HG03520 (cell line): Measurements from ENCODE around the gene TRAPPC12.
"Not testable (repeated sequence)": the region's sequence is repeated elsewhere in the genome, so short reads cannot be mapped to it uniquely, and the experiment has no call there.

Experiments
- ATAC-seq: cut with Tn5 transposase; IDR thresholded peaks from one replicate; pipeline ENCODE4 v1.9.1; 2021; ENCODE audit warnings: mild to moderate bottlenecking, moderate library complexity; ENCODE audit not compliant: unreplicated experiment

Gene TRAPPC12

DNA sequence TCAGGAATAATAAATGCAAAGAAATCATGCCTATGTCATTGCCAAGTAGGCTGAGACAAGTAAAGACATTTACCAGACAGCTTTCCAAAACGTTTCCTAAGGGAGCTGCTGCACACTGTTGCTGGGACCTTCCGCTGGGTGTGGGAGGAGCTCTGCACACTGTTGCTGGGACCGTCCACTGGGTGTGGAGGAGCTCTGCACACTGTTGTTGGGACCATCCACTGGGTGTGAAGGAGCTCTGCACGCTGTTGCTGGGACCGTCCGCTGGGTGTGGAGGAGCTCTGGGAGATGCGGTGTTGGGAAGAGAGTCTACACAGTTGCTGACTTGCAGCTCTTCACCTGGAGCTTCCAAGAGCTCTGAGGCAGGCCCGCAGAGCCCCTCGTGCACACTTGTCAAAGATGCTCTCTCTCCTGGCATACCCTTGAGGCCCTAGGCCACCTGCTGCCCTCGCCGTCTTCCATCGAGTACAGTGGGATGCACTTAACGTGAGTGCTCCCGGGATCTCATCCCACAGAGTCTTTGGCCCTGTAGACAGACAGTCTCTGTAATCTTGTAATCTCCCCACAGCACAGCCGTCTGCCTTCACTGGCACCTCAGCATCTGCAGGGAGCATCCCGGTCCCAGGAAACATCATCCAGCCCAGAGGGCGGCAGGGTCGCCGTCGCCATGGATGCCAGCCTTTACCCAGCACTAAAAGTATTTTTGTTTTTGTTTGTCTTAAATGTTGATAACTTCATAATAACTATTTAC, 51.4 kb downstream of the TRAPPC12 start:
- ATAC-seq, result no peak

- ATAC-seq, result no peak
These were observed 52.6 kb downstream of the TRAPPC12 start for GRCh38 chr2:3432067-3432466.

DNA sequence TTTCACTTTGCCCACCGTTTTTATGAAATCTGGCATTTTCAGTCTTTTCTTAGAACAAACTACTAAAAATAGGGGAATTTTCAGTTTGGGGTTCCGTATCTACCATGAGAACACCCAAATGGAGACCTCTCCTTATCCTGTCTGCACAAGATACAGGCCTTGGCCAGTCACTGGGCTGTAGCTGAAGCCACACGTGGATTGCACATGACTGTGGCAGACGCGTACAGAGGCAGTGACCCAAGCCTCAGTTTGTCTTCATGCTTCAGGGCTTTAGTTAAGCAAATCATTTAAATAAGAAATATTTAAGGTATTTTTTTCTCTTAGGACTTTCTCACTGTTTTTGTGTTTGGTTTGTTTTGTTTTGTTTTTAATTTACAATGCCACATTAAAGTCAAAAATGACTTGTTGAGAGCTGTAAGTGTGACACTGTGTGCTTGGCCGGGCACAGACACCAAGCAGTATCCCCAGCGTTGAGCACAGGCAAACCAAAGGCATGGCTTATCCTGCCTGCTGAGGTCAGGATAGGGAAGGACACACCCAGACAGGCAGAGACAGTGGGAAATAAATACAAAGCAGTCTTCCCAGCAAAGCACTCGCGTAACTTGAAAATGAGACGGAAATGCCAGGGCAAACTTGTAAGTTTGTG, 53.3 kb downstream of the TRAPPC12 start:
- ATAC-seq, result no peak

DNA sequence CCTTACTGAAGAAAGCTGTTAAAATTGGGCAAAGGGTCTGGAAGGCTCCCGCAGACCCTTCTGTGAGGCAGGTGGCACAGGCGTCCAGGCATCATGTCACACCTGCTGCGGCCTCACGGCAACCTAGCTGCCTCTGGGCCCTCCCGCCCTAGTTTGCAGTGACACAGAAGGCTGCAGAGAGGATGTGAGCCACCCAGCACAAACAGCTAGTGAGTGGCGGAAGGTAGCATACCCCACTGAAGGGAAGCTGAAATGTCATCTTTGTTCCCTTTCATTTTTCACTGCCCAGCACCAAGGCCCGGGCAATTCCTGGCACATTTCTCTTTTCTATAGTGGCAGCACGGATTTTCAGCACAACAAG, 53.8 kb downstream of the TRAPPC12 start:
- no peak for ATAC-seq

- no peak for ATAC-seq
These were observed 54.4 kb downstream of the TRAPPC12 start for GRCh38 chr2:3433776-3434400.

DNA sequence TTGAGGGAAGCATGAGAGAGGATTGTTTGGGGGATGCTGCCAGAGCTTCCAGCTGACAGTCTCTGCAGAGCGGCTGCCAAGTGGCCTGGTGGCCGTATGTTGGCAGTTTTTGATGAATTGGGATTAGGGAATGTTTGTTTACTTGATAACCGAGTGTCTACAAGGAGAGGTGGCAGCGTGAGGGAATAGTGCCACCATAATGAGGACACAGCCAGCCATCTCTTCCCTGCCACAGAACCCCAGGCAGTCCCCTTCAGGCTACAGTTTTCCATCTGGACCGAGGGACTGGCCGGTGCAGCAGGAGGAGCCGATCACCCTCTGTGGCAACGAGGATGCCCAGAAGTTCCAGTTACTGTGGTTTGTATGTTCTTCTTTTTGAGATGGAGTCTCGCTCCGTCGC, 55.2 kb downstream of the TRAPPC12 start:
- no peak for ATAC-seq

DNA sequence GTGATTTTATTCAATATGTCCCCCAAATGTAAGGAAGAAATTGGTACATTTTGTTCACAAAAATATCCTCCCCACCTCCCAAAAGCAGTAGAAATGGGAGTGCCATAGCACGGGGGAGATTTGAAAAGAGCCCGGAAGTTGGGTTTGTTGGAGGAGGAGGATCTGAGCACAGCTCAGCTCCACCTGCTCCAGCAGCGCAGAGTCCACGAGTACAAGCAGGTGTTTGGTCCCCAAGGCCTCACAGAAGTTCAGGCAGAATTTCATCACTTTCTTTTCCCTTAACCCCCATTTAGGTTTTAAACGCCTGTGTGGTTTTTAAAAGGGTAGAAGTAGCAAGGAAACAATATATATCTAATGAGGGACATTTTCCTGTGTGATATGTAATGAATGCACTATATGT, 56.0 kb downstream of the TRAPPC12 start:
- no peak for ATAC-seq

DNA sequence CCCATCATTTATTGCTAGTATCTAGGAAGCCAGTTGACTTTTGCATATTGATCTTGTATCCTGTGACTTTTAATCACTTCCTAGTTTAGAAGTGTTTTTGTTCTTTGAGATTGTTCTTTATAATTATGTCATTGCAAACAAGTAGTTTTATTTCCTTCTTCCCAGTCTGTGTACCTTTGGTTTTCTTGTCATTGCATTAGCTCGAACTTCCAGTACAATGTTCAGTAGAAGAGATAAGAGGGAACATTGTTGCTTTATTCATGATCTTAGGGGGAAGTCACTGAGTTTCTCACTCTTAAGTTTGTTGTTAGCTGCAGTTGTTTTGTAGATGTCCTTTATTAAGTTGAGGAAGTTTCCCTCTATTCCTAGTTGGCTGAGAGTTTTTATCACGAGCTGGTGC, 61.0 kb downstream of the TRAPPC12 start:
- no peak for ATAC-seq

DNA sequence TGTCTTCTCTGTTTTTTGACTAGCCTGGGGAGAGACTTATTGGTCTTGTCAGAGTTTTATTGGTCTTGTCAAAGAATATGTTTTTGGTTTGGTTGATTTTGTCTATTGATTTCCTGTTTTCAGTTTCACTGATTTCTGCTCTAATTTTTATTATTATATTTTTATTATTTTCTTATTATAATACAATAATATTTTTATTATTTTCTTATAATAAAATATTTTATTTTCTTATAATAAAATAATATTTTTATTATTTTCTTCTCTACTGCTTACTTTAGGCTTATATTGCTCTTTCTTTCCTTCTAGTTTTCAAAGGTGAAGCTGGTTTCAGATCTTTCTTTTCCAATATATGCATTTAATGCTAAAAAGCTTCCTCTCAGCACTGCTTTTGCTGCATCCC, 62.0 kb downstream of the TRAPPC12 start:
- ATAC-seq, result no peak

GRCh38 chr2:3442185-3442584, 62.7 kb downstream of the TRAPPC12 start:
- peak; percentile 60 for ATAC-seq

GRCh38 chr2:3443083-3443482, 63.6 kb downstream of the TRAPPC12 start:
- no peak for ATAC-seq

DNA sequence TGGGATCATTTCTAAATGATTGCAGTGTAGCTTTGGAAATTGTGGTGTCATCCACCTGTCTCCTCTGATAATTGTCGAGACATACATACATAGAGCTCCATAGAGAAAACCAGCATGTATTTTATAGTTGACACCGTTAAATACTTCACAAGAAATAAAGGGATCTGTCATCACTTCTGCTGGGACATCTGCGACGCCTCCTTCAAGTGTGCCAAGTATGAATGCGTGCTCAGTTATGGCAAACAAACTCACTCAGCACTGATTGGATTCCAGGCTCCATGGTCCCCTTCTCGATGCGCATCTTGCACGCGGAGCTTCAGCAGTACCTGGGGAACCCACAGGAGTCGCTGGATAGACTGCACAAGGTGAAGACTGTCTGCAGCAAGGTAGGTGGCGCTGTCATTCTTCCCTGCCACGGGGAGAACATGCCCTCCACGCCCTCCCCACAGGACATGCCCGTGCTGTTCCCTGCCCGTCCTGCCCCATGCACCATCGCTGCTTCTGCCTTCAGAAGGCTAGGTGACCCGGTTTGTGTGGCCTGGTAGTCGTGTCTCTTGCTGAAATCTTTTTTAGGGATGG, 64.1 kb downstream of the TRAPPC12 start:
- no peak for ATAC-seq

DNA sequence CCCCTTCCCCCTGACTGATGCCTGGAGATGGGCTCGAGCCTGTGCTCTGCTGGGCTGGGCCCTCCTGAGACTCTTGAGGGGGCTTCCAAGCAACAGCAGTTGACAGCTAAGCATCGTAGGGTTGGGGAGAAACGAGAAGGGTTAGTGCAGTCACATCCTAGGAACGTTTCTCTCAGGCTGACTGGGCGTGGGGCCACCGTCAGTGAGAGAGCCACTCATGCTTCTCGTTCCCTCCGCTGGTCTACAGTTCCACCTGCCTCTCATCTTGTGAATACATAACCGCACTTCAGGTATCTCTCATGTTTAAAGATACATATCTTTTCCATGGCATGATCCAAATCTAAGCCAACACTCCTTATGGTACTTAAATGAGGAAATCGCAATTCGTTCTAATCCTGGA, 66.4 kb downstream of the TRAPPC12 start:
- ATAC-seq, result no peak

GRCh38 chr2:3446381-3446780, 66.9 kb downstream of the TRAPPC12 start:
- no peak for ATAC-seq

DNA sequence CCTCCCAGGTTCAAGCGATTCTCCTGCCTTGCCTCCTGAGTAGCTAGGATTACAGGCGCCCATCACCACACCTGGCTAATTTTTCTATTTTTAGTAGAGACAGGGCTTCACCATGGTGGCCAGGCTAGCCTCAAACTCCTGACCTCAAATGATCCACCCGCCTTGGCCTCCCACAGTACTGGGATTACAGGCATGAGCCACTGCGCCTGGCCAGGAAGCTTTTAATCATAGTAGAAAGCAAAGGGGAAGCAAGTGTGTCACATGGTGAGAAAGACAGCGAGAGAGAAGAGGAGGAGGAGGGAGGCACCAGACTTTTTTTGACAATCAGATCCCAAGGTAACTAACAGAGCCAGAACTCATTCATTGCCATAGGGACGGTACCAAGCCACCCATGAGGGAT, 67.7 kb downstream of the TRAPPC12 start:
- ATAC-seq, result not testable (repeated sequence)

DNA sequence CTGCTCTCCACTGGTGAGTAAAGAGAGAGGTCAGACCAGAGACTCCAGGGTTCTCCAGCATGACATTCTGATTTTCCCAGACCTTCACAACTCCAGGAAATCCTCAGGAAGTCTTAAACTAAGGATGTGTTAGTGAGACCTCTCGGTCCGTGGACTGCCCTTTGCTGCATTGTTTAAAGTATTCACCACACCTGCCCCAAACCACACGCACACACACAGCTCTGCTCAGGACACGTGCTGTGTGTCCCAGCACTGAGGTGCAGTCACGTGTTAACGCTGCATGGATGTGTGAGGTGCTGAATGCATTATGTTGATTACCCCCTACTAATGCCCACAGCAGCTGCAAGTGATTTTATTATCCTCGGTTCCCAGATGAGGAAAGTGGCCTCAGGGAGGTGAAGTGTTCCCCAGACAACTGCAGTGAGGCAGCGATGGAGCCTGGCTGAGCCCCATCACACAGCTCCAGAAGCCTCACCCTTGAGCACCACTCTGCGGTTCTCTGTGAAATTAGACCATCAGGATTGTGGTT, 68.4 kb downstream of the TRAPPC12 start:
- no peak for ATAC-seq

DNA sequence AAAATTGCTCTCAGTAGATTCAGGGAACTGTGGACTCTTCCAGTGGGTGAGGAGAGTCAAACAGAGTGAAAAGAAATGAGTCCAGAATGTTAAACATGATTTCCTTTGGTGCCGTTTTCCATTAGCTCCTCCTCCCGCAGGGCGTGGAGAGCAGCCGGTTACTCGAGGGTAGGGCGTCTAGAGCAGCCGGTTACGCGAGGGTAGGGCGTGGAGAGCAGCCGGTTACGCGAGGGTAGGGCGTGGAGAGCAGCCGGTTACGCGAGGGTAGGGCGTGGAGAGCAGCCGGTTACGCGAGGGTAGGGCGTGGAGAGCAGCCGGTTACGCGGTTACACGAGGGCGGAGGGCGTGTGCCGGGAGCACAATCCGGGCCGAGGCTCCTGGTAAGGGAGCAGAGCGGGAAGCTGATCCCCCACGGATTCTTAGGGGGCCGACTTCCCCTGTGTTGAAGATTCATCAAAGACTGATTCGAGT, 69.0 kb downstream of the TRAPPC12 start:
- not testable (repeated sequence) for ATAC-seq

DNA sequence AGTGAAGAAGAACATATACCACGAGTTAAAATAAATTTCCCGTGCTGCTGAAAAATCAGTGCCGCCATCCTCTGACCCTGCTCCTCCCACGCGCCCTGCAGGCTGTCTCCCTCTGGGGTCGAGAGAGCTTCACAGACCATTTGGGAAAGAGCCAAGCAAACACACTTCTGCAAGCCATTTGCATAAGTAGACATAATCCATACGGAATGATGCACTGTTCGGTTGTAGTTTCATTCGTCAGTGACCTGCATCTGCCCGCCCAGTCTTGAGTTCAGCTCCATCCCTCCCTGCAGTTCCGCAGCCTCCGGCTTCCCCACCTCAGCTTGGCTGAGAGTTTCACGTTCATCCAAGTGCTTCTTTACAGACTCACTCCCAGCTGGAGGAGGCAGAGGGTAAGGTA, 69.6 kb downstream of the TRAPPC12 start:
- ATAC-seq, result no peak

DNA sequence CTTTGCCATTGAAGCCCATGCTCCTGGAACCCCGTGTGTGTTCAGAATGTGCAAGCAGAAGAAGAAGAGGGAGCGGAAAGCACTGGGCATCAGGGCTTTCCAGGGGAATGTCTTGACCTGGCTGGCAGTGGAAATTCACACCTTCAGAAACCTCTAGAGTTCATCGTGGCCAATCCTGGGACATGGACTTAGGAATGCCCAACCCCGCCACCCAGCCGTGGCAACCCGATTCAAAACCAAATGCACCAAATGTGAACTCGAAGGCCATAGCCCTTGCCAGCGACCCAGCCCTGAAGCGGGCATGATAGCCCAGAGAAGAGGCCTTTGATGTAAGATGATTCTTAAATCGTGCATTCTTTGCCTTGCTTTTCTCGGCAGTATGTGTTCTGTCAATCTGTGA, 70.4 kb downstream of the TRAPPC12 start:
- ATAC-seq, result no peak

DNA sequence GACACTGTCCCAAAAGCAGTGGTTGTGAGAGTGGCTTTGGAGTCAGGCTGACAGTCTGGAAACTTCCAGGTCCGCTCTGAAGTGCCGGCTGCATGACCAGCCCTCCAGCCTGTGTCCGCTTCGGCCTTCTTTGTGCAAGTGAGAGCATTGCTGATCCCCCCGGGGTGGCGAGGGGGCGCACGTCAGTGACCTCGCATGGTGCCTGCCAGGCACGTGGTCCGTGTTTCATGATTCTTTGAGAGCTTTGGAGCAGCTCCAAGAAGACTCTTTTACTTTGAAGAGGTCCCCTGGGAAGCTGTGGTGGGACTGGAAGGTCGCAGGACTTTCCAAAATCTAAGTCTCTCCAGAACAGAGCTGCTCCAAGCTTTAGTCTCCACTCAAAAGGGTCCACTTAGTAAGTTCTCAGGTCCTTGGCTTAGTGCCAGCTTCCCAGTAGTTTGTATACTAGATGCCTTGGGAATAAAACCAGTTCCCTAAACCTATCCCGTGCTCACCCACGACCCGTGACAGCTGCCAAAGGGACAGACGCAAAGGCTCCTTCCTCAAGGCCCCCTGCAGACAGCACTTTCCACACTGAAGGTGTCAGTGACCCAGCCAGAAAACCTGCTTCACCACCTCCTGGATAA, 71.0 kb downstream of the TRAPPC12 start:
- no peak for ATAC-seq

DNA sequence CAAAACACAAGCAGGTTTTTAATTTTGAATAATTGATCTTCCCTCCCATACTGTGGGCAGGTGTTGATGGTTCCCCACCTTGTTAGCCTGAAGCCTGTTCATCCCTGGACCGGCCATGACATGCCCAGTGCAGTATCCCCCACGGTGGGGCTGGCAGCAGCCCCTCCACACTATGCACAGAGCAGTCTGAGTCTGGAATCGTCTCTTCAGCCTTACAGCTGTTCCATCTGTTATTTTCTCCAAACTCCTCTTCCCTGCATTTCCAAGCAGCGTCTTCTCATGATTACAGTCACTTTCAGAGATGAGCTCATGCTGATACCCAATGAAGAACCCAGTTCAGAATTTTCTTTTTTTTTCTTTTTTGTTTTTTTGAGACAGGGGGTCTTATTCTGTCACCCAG, 71.7 kb downstream of the TRAPPC12 start:
- ATAC-seq, result no peak
